H1 (cell line): ENCODE measurements around the gene UBE2D4. TPM values are rescaled to one million over a fixed set of nuclear protein-coding genes. Genes with fewer than 3 reads are reported as not detected.

Experiments
- CTCF ChIA-PET: fragments of 300-600 bp; sonication (Branson Sonifier 250); formaldehyde crosslinking; loops from one replicate; lab custom pipeline; 2021; ENCODE audit not compliant: partially characterized antibody; lab: Charles Lee
- POLR2A ChIA-PET: fragments of 300-600 bp; sonication (Branson Sonifier 250); formaldehyde crosslinking; loops from one replicate; lab custom pipeline; 2021; ENCODE audit warnings: inconsistent platforms; ENCODE audit not compliant: partially characterized antibody; lab: Charles Lee
- DNase-seq, 2 experiments: peaks; one replicate each; pipeline versions ENCODE4 v3.0.0 to v3.0.0-alpha.2; 2010 to 2022; ENCODE audit warnings: low spot score in 2 of 2, low read depth in 1 of 2, mixed read lengths in 1 of 2
- FAIRE-seq: peaks from 2 replicates; lab custom pipeline; 2011; peaks lifted over from hg19 to GRCh38; lab: Jason Lieb, UNC
- H2AFZ ChIP-seq: 2 replicates; pipeline ENCODE4 v1.8.1; 2012; ENCODE audit warnings: low read length, inconsistent platforms
- H2AK5ac ChIP-seq: 2 replicates; pipeline ENCODE4 v1.6.1; 2013; ENCODE audit warnings: low read depth, low read length
- H2BK120ac ChIP-seq: replicated peaks from 2 replicates; pipeline ENCODE3; 2013; ENCODE audit warnings: low read depth, low read length, inconsistent platforms
- H2BK12ac ChIP-seq: 2 replicates; pipeline ENCODE4 v1.6.1; 2013; ENCODE audit warnings: low read depth, low read length
- H2BK15ac ChIP-seq: 2 replicates; pipeline ENCODE4 v1.6.1; 2013; ENCODE audit warnings: low read length
- H2BK20ac ChIP-seq: 2 replicates; pipeline ENCODE4 v1.6.1; 2013; ENCODE audit warnings: low read length
- H2BK5ac ChIP-seq: 2 replicates; pipeline ENCODE4 v1.6.1; 2013; ENCODE audit warnings: low read depth, low read length
- H3K14ac ChIP-seq: 2 replicates; pipeline ENCODE4 v1.6.1; 2013; ENCODE audit warnings: inconsistent platforms; ENCODE audit not compliant: insufficient read length
- H3K18ac ChIP-seq: 2 replicates; pipeline ENCODE4 v1.6.1; 2013; ENCODE audit warnings: low read length; ENCODE audit errors: extremely low read depth
- H3K23ac ChIP-seq: 2 replicates; pipeline ENCODE4 v1.6.1; 2013; ENCODE audit warnings: inconsistent platforms; ENCODE audit not compliant: insufficient read length
- H3K23me2 ChIP-seq: 2 replicates; pipeline ENCODE4 v1.6.1; 2013; ENCODE audit warnings: low read depth, low read length
- H3K27ac ChIP-seq: 2 replicates; pipeline ENCODE4 v1.6.1; 2011; ENCODE audit warnings: low read depth, low read length, inconsistent platforms
- H3K27me3 ChIP-seq, 4 experiments: replicated peaks in 1 of 4; 1 replicate in 1 of 4; 2 replicates in 3 of 4; pipeline versions ENCODE4 v1.6.1 to v1.8.1; 2011 to 2013; ENCODE audit warnings: low read length in 3 of 4, mild to moderate bottlenecking in 3 of 4, inconsistent platforms in 2 of 4, mixed read lengths in 2 of 4, moderate library complexity in 1 of 4; ENCODE audit not compliant: control insufficient read depth in 3 of 4, insufficient read depth in 3 of 4; ENCODE audit errors: extremely low read depth in 1 of 4
- H3K36me3 ChIP-seq, 4 experiments: 2 replicates each; pipeline versions ENCODE4 v1.6.1 to v1.8.1; 2011 to 2013; ENCODE audit warnings: mild to moderate bottlenecking in 4 of 4, low read length in 3 of 4, moderate library complexity in 2 of 4, control low read depth in 1 of 4, inconsistent platforms in 1 of 4; ENCODE audit not compliant: insufficient read depth in 4 of 4, control insufficient read depth in 2 of 4
- H3K4ac ChIP-seq: replicated peaks from 2 replicates; pipeline ENCODE3; 2013; ENCODE audit warnings: low read length, low read depth, mixed read lengths, inconsistent platforms; ENCODE audit not compliant: insufficient read length
- H3K4me1 ChIP-seq, 4 experiments: replicated peaks in 1 of 4; 1 replicate in 1 of 4; 2 replicates in 3 of 4; pipeline versions ENCODE4 v1.6.1 to v1.8.1; 2011 to 2013; ENCODE audit warnings: low read length in 3 of 4, inconsistent platforms in 2 of 4, mixed read lengths in 1 of 4; ENCODE audit not compliant: insufficient read depth in 4 of 4, control insufficient read depth in 3 of 4
- H3K4me2 ChIP-seq, 2 experiments: 2 replicates each; pipeline versions ENCODE4 v1.6.1 to v1.8.1; 2011 to 2013; ENCODE audit warnings: low read depth in 2 of 2, low read length in 2 of 2, control low read depth in 1 of 2, inconsistent platforms in 1 of 2, mild to moderate bottlenecking in 1 of 2; ENCODE audit not compliant: insufficient read depth in 1 of 2
- H3K4me3 ChIP-seq, 4 experiments: fragments of 200-600, 300-600 bp in 1 of 4; sonication (generic), shearing (Covaris generic), sonication (Bioruptor Twin) in 1 of 4; 2 replicates each; pipeline versions ENCODE4 v1.5.1 to v1.8.1; 2011 to 2016; ENCODE audit warnings: low read length in 4 of 4, low read depth in 3 of 4, control low read depth in 2 of 4, inconsistent platforms in 2 of 4, mild to moderate bottlenecking in 2 of 4, mixed read lengths in 1 of 4, moderate library complexity in 1 of 4; ENCODE audit not compliant: insufficient read depth in 2 of 4; ENCODE audit errors: extremely low read depth in 1 of 4
- H3K56ac ChIP-seq: replicated peaks from 2 replicates; pipeline ENCODE3; 2013; ENCODE audit warnings: low read depth, mild to moderate bottlenecking, mixed read lengths, low read length, inconsistent platforms; ENCODE audit not compliant: insufficient read length
- H3K79me1 ChIP-seq: 2 replicates; pipeline ENCODE4 v1.6.1; 2013; ENCODE audit warnings: low read depth, low read length, control low read depth
- H3K79me2 ChIP-seq, 2 experiments: 2 replicates each; pipeline versions ENCODE4 v1.6.1 to v1.8.1; 2012 to 2013; ENCODE audit warnings: low read length in 2 of 2, mild to moderate bottlenecking in 2 of 2, inconsistent platforms in 1 of 2; ENCODE audit not compliant: insufficient read depth in 2 of 2, control insufficient read depth in 1 of 2
- H3K9ac ChIP-seq, 4 experiments: replicated peaks in 1 of 4; 1 replicate in 1 of 4; 2 replicates in 3 of 4; pipeline versions ENCODE4 v1.6.1 to v1.8.1; 2011 to 2013; ENCODE audit warnings: low read depth in 3 of 4, low read length in 3 of 4, control low read depth in 2 of 4, mild to moderate bottlenecking in 2 of 4, moderate library complexity in 2 of 4, inconsistent platforms in 1 of 4; ENCODE audit errors: extremely low read depth in 1 of 4
- H3K9me3 ChIP-seq, 2 experiments: 2 replicates each; pipeline versions ENCODE4 v1.6.1 to v1.8.1; 2012 to 2013; ENCODE audit warnings: mild to moderate bottlenecking in 2 of 2, moderate library complexity in 2 of 2, control low read depth in 1 of 2, inconsistent platforms in 1 of 2, low read depth in 1 of 2, low read length in 1 of 2, mixed read lengths in 1 of 2; ENCODE audit not compliant: insufficient read depth in 2 of 2
- H4K20me1 ChIP-seq, 2 experiments: replicated peaks in 1 of 2; 2 replicates each; pipeline versions ENCODE3 to v1.8.1; 2011 to 2013; ENCODE audit warnings: inconsistent platforms in 2 of 2, low read length in 2 of 2, mild to moderate bottlenecking in 1 of 2; ENCODE audit not compliant: insufficient read depth in 2 of 2, control insufficient read depth in 1 of 2
- H4K5ac ChIP-seq: 2 replicates; pipeline ENCODE4 v1.6.1; 2013; ENCODE audit warnings: low read length, low read depth, mixed read lengths, inconsistent platforms; ENCODE audit not compliant: insufficient read length
- H4K8ac ChIP-seq: 2 replicates; pipeline ENCODE4 v1.8.0; 2013; ENCODE audit warnings: mild to moderate bottlenecking, moderate library complexity, low read length, inconsistent platforms; ENCODE audit not compliant: insufficient read depth; ENCODE audit errors: extremely low read depth
- H4K91ac ChIP-seq: replicated peaks from 2 replicates; pipeline ENCODE3; 2013; ENCODE audit warnings: low read length, mixed read lengths, inconsistent platforms; ENCODE audit not compliant: insufficient read length
- ATF3 ChIP-seq: IDR thresholded peaks from 2 replicates; pipeline ENCODE4 v1.6.1; 2011; ENCODE audit warnings: low read depth, mild to moderate bottlenecking, low read length; ENCODE audit not compliant: insufficient read depth
- BCL11A ChIP-seq, 2 experiments: IDR thresholded peaks; one replicate each; pipeline ENCODE4 v1.6.1; 2011; ENCODE audit warnings: low read depth in 2 of 2, low read length in 2 of 2, mild to moderate bottlenecking in 2 of 2
- CHD1 ChIP-seq: IDR thresholded peaks from 2 replicates; pipeline ENCODE4 v1.6.1; 2012; ENCODE audit warnings: low read depth, low read length, improper control_type of control experiment
- EP300 ChIP-seq, 2 experiments: IDR thresholded peaks; 1 replicate in 1 of 2; 2 replicates in 1 of 2; pipeline ENCODE4 v1.6.1; 2011 to 2012; ENCODE audit warnings: low read depth in 2 of 2, low read length in 2 of 2, mild to moderate bottlenecking in 2 of 2, borderline replicate concordance in 1 of 2, inconsistent platforms in 1 of 2, moderate library complexity in 1 of 2
- FOSL1 ChIP-seq: IDR thresholded peaks from 2 replicates; pipeline ENCODE4 v1.6.1; 2011; ENCODE audit warnings: mild to moderate bottlenecking, low read depth, low read length, moderate library complexity; ENCODE audit not compliant: insufficient read depth
- HDAC2 ChIP-seq, 2 experiments: fragments of 300-600 bp in 1 of 2; sonication (generic) in 1 of 2; IDR thresholded peaks; 2 replicates each; pipeline ENCODE4 v1.6.1; 2011 to 2012; ENCODE audit warnings: low read depth in 2 of 2, low read length in 2 of 2, mild to moderate bottlenecking in 2 of 2, moderate library complexity in 2 of 2, borderline replicate concordance in 1 of 2, inconsistent platforms in 1 of 2
- JUN ChIP-seq: IDR thresholded peaks from 2 replicates; pipeline ENCODE4 v1.6.1; 2011; ENCODE audit warnings: low read depth, mild to moderate bottlenecking, improper control_type of control experiment, low read length
- RNF2 ChIP-seq: fragments of 200-900, 300-1000 bp; sonication (generic); IDR thresholded peaks from 2 replicates; pipeline ENCODE4 v1.7.1; 2016; ENCODE audit warnings: borderline replicate concordance, low read depth, mild to moderate bottlenecking, antibody characterized with exemption, low read length; ENCODE audit not compliant: poor library complexity, severe bottlenecking; ENCODE audit errors: missing control alignments
- SIRT6 ChIP-seq: IDR thresholded peaks from one replicate; pipeline ENCODE4 v1.7.1; 2012; ENCODE audit warnings: low read length, inconsistent platforms
- SIX5 ChIP-seq: IDR thresholded peaks from 2 replicates; pipeline ENCODE4 v1.6.1; 2011; ENCODE audit warnings: mild to moderate bottlenecking, low read depth, low read length
- SP1 ChIP-seq: IDR thresholded peaks from 2 replicates; pipeline ENCODE4 v1.6.1; 2011; ENCODE audit warnings: low read depth, low read length
- TCF12 ChIP-seq: IDR thresholded peaks from 2 replicates; pipeline ENCODE4 v1.6.1; 2011; ENCODE audit warnings: low read depth, mild to moderate bottlenecking, low read length
- YY1 ChIP-seq: IDR thresholded peaks from 2 replicates; pipeline ENCODE4 v1.6.1; 2011; ENCODE audit warnings: low read depth, mild to moderate bottlenecking, low read length
- WGBS, 2 experiments: shearing (Covaris generic) in 1 of 2; methylation state at CpG; one replicate each; pipeline versions ENCODE4 v1.1.6 to v1.1.7; 2013 to 2015; ENCODE audit warnings: low lambda C conversion rate in 2 of 2, mixed read lengths in 2 of 2, inconsistent platforms in 1 of 2, low coverage in 1 of 2, missing lambda C conversion rate in 1 of 2; ENCODE audit not compliant: insufficient replicate concordance in 2 of 2, insufficient coverage in 1 of 2, insufficient read length in 1 of 2; ENCODE audit errors: extremely low coverage in 1 of 2, missing lambda C conversion rate in 1 of 2; 5-methylcytosine and 5-hydroxymethylcytosine counted together
- polyA plus RNA-seq, 7 experiments: library from polyadenylated mRNA; depleted of rRNA in 3 of 7; stranded (reverse) in 5 of 7; unstranded in 2 of 7; fragments of >200 nt in 5 of 7; fragments of 200-250 nt in 2 of 7; gene quantifications; 1 replicate in 5 of 7; 2 replicates in 1 of 7; 4 replicates in 1 of 7; pipeline versions ENCODE4 v1.2.1 to v1.2.3, GENCODE V29; 2011 to 2013; ENCODE audit warnings: missing spikeins in 2 of 7, mixed read lengths in 2 of 7
- total RNA-seq: library from RNA; stranded (reverse); fragmentation: NEBNext Ultra II Directional; extraction: Animal tissue kit (Norgen Biotek cat#: 25700); gene quantifications from 2 replicates; pipeline ENCODE4 v1.2.1, GENCODE V29; 2021

The UBE2D4 gene
- total and polyA plus RNA-seq, 2 of the 8 experiments (the other 6 are each of a cell fraction or from before 2014, with no cell fraction given): 3.4 to 9.4 TPM

- Histone ChIP-seq H4K20me1 (peaks cover 2 to 10% of the 10 kb centered on the region in 2 experiments), H3K27ac (no peak overlapping the region)
- TF ChIP-seq JUN (no peak), ATF3 (no peak), SIX5 (no peak), SP1 (no peak), TCF12 (no peak), HDAC2 (IDR thresholded peaks at IDR 0.05; ENCODE audit: borderline replicate concordance in 1 of 2, low read depth in 2 of 2, low read length in 2 of 2) (no peak), CHD1 (no peak), EP300 (IDR thresholded peaks at IDR 0.05; ENCODE audit: borderline replicate concordance in 1 of 2, low read depth in 2 of 2, low read length in 2 of 2) (no peak), BCL11A (IDR thresholded peaks at IDR 0.05; ENCODE audit: low read depth in 2 of 2, low read length in 2 of 2) (no peak), RNF2 (no peak), SIRT6 (no peak), YY1 (no peak), FOSL1 (no peak)
These were observed 23.6 kb upstream of the UBE2D4 start for GRCh38 chr7:43902542-43903054.

More at GRCh38 chr7:43902542-43903054, 23.6 kb upstream of the UBE2D4 start:
- H4K8ac ChIP-seq: no peak overlapping the region
- peaks cover 1 to 16% (median 10%) of the 10 kb centered on the region in 4 experiments; a peak in 6 of 7 replicates for H3K4me1 ChIP-seq
- H3K18ac ChIP-seq: no peak overlapping the region
- H2BK5ac ChIP-seq: no peak overlapping the region
- H2BK20ac ChIP-seq: no peak overlapping the region
- DNase-seq: no peak
- WGBS, 2 experiments: 95% methylated on average over 5 of the region's 5 CpGs; no CpG with 5 or more reads in 1 of the 2 experiments
- H3K56ac ChIP-seq: no peak overlapping the region
- no peak overlapping the region for H2AK5ac ChIP-seq
- no peak for FAIRE-seq
- peaks cover 4% of the 10 kb centered on the region; the same call in 1 of the 2 replicates for H3K23me2 ChIP-seq
- H3K4me3 ChIP-seq: no peak overlapping the region
- H3K4me2 ChIP-seq: no peak overlapping the region
- peaks cover 9% of the 10 kb centered on the region; the same call in 1 of the 2 replicates for H3K79me1 ChIP-seq
- peaks cover 0 to 45% of the 10 kb centered on the region in 2 experiments; a peak in 3 of 4 replicates for H3K79me2 ChIP-seq
- H3K9ac ChIP-seq: no peak overlapping the region
- H4K91ac ChIP-seq: no peak overlapping the region
- H2BK15ac ChIP-seq: no peak overlapping the region
- H2BK12ac ChIP-seq: no peak overlapping the region
- no peak overlapping the region for H3K4ac ChIP-seq
- ChIA-PET POLR2A (interaction anchor here (1.0 kb wide), 1 partner anchor 23 kb away, joined by 3 read pairs; no protein-coding TSS in a partner anchor), CTCF (no interaction called here)
- no peaks in the 10 kb centered on the region for H3K36me3 ChIP-seq
- no peak overlapping the region for H3K23ac ChIP-seq
- no peak overlapping the region for H4K5ac ChIP-seq
- H3K27me3 ChIP-seq: no peaks in the 10 kb centered on the region
- H3K14ac ChIP-seq: no peak overlapping the region
- no peak overlapping the region for H2BK120ac ChIP-seq
- H3K9me3 ChIP-seq: no peaks in the 10 kb centered on the region
- H2AFZ ChIP-seq: no peak overlapping the region
